NCI-H1105 treated with DMSO at 0.1 percent for 48 hours (cell line): ENCODE measurements around the gene C17orf58.
"Not testable (repeated sequence)": the region's sequence is repeated elsewhere in the genome, so short reads cannot be mapped to it uniquely, and the experiment has no call there.

Experiments
- DNase-seq: peaks from one replicate; lab custom pipeline; 2025; lab: John Stamatoyannopoulos, UW

The C17orf58 gene

GRCh38 chr17:68004201-68004600 lies 7.9 kb upstream of the C17orf58 start:
- no peak for DNase-seq

- no peak for DNase-seq
Observed at GRCh38 chr17:67999291-67999911, 3.1 kb upstream of the C17orf58 start.

DNA sequence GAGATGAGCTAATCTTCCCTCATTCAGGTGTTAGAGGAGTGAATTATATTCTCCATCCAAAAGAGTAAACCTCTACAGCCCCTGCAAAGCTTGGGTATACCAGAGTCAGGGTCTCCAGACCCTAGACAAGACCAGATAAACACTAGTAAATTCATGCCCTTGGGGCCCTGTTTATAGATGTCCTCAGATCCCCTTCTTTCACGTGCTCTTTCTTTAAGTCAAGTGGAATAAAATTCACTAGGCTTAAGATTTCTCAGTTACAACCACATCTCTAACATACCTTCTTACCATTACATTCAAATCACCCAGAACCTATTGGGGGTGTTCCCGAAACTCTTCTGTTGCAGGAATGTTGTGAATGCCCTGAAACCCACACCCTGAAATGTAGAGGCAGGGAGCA lies 2.2 kb upstream of the C17orf58 start:
- no peak for DNase-seq

DNA sequence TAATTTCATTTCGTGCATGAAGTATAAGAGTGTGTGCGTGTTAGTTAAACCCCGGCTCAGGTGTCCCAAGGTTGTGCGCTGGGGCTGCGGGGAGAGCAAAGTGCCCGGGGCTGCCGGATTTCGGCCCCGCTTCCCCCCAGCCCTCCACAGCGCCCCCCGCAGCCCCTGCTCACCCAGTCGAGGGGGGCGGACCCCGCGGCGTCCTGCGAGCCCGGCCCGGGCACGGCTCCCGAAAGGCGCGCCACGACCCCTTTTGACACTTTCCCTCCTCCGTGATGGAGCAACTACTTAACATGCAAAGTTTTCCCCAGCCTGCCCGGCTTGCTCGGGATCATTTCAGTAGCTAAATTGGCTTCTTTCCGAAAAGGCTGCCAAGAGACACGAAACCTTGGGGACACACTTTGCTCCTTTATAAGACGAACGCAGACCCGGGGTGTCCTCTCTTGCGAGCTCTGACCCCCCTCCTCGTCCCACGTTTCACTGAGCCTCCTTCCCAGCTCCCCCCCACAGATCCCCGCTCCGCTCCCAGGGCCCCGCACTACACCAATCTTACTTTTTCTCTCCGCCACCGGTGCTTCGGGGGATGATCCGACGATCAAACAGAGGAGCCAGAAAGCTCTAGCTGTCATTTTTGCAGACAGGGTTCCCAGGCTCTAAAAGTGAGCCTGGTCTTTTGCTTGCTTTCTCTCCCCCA lies 552 bp downstream of the C17orf58 start:
- no peak for DNase-seq

DNA sequence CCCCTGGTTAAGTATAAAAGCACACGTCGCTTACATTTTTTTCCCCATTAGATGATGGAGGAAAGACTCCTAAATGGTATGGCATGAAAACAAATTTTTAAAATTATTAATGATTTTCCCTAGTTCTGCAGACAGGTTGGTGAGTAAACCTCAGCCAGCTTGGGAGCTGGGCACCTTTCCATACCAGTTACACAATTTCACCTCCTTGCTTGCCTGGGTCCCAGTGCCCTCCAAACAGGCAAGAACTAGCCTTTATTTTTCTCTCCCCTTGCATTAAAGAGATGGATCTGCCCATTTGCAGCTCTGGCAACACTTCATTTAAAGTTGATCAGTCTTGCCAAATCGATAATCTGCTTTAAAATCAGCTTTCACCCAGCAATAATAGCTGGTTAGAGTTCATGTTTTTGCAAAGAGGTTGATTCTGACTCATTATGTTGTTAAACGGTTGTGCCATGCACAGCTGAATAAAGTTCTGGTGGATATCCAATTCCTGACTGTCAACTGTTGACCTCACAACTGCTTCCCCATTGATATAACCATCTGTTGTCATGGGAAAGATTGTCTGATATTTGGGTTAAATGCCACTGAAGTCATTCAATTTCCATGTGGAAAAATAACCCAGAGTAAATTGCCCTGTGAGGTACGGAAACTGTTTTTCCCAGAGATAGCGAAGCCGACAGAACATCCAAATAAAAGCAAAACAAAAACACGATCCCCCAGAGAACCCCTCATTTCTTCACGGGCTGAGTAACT lies 1.3 kb downstream of the C17orf58 start:
- DNase-seq: no peak

- DNase-seq: peak; percentile 55
Observed at GRCh38 chr17:67993998-67994361, 2.3 kb downstream of the C17orf58 start.

GRCh38 chr17:67993153-67993997 lies 2.9 kb downstream of the C17orf58 start:
- DNase-seq: peak; percentile 75

- no peak for DNase-seq
Observed at GRCh38 chr17:67992548-67993152, 3.6 kb downstream of the C17orf58 start.

DNA sequence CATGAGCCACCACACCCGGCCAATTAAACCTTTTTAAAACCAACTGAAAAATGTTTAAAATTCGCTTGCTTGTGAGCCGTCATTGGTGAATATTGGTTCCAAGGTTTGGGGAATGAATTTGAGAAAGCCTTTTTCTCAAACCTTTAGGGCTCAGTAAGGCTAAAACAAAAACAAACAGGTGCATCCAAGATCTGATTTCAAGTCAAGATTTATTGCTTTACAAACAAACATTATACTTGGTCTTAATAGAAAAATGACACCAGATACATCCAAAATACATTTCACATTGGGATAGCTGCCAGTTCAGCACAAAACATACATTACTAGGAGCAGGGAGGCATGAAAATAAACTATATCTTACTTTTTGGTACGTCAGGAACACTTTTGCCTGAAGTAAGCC lies 5.4 kb downstream of the C17orf58 start:
- peak; percentile 69 for DNase-seq

- no peak for DNase-seq
Observed at GRCh38 chr17:67983383-67983688, 12.9 kb downstream of the C17orf58 start.

DNA sequence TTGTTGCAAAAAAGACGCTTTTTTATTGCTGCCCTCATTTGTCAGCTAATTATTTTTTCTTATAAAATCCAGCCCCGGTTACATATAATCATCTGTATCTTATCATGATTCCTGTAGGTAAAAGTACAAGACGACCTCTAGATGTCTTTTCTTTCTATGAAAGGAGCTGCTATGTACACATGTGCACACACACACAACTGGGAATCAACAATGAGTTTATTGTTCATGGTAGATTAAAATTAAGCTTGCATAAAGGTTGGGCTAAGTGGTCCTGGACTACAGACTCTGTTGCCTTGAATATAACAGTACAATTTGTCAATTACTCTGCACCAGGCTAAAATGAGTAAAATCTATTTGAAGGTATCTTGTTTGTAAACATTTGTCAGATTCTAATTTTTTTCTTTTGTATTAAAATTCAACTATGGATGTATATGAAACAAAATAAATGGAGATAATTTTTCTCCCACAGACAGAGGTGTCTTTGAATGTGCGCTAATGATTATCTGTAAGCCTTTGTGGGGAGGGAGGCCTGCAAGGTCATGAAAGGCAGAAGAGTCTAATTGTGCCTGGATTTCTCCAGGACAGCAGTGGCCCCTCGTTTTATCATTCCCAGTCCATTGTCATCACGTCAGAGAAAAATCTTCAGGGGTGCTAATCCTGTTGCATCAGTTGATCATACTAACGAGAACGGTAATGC lies 13.4 kb downstream of the C17orf58 start:
- DNase-seq: no peak

DNA sequence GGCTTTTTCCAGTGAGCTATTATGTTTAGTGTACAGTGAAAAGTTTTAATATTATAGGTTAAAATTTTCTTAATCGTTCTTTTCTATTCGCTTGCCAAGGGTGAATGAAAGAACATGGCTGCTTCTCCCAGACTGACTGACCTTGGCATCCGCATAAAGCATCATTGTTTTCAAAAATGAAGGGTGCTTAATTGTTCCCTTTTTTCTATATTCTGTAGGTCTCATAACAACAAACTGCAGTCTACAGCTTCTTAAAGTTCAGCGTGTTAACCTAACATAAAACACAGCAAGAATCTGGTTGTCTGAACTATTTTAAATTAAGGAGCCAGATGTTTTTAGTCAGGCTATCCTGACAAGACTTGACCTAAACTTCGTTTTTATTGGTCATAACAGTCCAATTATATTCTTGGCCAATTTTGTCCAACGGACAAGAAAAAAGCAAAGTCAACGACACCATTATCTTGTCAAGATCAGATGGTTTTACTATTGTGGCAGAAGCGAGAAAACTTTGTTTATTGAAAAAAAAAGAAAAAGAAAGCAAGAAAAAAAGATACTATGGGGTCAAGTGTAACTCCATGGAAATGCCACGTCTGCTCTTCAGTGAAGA lies 14.1 kb downstream of the C17orf58 start:
- DNase-seq: no peak

DNA sequence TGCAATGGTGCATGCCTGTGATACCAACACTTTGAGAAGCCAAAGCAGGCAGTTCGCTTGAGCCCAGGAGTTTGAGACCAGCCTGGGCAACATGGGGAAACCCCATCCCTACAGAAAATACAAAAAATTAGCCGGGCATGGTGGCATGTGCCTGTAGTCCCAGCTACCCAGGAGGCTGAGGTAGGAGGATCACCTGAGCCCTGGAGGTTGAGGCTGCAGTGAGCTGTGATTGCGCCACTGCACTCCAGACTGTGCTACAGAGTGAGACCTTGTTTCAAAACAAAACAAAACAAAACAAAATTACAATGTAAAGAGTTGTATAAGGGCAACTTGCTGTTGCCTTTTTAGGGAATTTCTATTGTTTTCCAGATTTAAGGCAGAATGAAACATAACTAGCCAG lies 15.4 kb downstream of the C17orf58 start:
- DNase-seq: not testable (repeated sequence)

GRCh38 chr17:67980456-67980855 lies 15.8 kb downstream of the C17orf58 start:
- DNase-seq: no peak

GRCh38 chr17:67976306-67976705 lies 20.0 kb downstream of the C17orf58 start:
- not testable (repeated sequence) for DNase-seq

DNA sequence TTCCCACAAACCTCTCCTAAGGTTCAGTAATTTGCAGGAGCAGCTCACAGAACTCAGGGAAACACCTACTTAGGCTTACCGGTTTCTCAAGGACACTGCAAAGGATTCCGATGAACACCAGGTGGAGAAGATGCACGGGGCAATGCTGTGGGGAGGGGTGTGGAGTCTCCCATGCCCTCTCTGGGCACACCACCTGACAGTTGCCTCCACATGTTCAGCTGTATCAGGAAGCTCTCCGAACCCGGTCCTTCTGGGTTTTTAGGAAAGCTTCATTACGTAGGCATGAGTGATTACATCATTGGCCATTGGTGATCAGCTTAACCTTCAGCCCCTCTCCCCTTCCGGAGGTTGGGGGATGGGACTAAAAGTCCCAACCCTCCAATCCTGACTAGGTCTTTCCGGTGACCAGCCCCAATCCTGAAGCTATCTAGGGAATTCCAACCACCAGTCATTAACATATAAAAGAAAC lies 21.6 kb downstream of the C17orf58 start:
- no peak for DNase-seq

DNA sequence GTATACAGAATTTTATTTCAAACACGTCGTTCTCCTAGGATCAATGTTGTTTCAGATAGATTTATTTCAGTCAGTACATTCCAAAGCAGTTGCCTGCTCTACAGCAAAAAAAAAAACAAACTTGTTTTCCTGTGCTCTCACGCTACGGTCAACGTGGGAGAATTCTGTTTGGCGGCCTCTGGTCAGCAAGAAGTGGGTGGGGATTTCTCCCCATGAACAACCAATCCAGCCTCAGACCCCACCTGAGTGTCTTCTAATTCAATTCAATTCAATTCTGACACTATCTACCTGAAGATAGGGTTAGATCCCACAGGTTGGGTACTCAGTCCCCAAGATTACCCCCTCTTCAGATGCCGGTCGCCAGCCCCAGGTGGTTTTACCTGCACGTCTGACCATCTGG lies 22.1 kb downstream of the C17orf58 start:
- DNase-seq: no peak

DNA sequence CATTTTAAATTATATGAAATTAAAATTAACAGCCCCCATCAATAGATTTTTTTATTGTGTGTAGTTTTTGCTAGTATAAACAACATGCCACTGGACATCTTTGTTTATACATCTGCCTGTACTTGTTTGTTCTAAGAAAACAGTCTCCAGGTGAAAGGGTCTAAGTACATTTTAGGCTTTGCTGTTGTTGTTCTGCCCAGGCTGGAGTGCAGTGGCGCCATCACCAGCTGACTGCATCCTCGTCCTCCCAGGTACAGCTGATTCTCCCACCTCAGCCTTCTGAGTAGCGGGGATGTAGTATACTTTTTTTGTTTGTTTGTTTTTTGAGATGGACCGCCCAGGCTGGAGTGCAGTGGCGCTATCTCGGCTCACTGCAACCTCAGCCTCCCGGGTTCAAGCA lies 25.5 kb downstream of the C17orf58 start:
- no peak for DNase-seq

DNA sequence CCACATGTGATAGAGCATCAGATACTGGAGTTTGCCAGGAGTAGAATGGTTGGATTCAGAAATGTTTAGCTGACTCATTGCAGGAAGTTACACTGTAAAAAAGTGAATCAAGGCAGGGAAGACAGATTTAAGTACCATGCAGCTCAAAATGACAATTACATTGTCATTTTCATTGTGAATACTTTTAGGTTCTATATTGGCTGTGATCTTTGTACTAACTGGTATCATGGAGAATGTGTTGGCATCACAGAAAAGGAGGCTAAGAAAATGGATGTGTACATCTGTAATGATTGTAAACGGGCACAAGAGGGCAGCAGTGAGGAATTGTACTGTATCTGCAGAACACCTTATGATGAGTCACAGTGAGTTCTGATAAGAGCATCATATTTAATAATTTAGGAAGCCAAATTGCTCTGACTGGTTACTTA lies 33.1 kb downstream of the C17orf58 start:
- DNase-seq: peak; percentile 42

- DNase-seq: not testable (repeated sequence)
Observed at GRCh38 chr17:67962156-67962555, 34.1 kb downstream of the C17orf58 start.

GRCh38 chr17:67960276-67960675 lies 36.0 kb downstream of the C17orf58 start:
- DNase-seq: not testable (repeated sequence)
